ENCODE results near the gene SUPT3H. TPM values are rescaled to one million over a fixed set of nuclear protein-coding genes. Genes with fewer than 3 reads are reported as not detected.

SUPT3H gene
- total and polyA plus RNA-seq, 2 donors (not counting 1 experiment from before 2014, with no cell fraction given), result 5.5 to 12.4 TPM

DNA sequence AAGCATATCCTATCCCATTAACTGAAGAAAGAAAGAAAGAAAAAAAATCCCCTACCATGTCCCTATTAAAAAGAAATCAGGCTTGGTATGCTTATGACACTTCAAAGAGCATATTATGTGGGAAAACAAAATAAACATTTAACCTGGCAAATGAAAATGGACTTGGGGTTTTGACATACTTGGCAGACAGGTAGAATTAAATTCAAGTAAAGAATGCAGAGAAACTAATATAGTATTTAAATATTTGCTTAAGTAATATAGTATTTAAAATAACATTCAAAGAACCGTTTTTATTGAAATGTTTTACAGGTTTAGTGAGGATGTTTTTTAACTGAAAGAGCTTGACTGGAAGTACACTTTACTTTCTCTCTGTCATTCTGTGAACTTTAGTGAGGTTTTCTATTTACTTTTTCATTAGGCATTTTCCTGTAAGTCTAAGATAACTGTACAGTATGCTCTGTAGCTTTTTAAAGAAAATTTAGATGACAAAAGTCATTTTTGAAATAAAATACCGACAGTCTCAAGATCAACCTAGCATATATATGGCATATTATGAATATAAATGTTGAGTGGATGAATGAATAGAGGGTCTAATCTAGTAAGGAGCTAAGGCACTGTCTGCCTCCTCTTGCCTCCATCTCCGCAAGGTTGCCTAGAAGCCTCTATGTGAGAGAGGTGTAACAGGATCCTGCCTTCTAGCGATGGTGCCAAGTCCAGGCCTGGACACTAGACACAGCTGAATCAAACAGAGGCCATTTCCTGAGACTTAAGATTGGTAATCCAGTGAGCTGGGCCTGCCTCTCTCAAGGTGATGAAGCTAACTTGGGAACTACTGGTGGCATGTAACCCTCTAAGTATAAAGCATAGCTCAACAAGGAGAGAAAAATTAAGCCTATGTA lies 394.0 kb downstream of the SUPT3H start:
- H3K4me2 ChIP-seq (replicated peaks; ENCODE audit: low read depth, low read length, poor library complexity, severe bottlenecking), result no peak overlapping the region
- Mint-ChIP-seq H3K27me3 (no peaks in the 10 kb centered on the region), H3K4me3 (no peak overlapping the region), H3K9me3 (ENCODE audit: insufficient read depth) (no peaks in the 10 kb centered on the region), H3K4me1 (no peaks in the 10 kb centered on the region), H3K27ac (no peak overlapping the region)
- ATAC-seq (ENCODE audit: low read depth) (no peak), DNase-seq (no peak)
- WGBS (ENCODE audit: insufficient coverage), result 100% methylated on average over 2 of the region's 4 CpGs
- no peaks in the 10 kb centered on the region for H3K27me3 ChIP-seq (replicated peaks in 1 of 4; ENCODE audit: control extremely low read depth in 1 of 4, control insufficient read depth in 3 of 4, insufficient read depth in 4 of 4, low read length in 3 of 4)
- TF ChIP-seq EZH2 (IDR thresholded peaks at IDR 0.05; ENCODE audit: borderline replicate concordance, insufficient read depth, low read depth, low read length, poor library complexity, severe bottlenecking), result no peak
- TF ChIP-seq CTCF (IDR thresholded peaks at IDR 0.05), result no peak
- H3K9me3 ChIP-seq (ENCODE audit: control extremely low read depth in 1 of 3, control insufficient read depth in 2 of 3, insufficient read depth in 1 of 3, low read length in 2 of 3), result no peaks in the 10 kb centered on the region
- no peaks in the 10 kb centered on the region for H3K79me2 ChIP-seq (ENCODE audit: control insufficient read depth, insufficient read depth, low read length)
- intact Hi-C loops (cut with micrococcal nuclease), result no loop called here
- H3K9ac ChIP-seq (ENCODE audit: low read length), result no peak overlapping the region
- no peaks in the 10 kb centered on the region for H3K36me3 ChIP-seq (replicated peaks in 1 of 2; ENCODE audit: control extremely low read depth in 1 of 2, control insufficient read depth in 1 of 2, extremely low read depth in 1 of 2, insufficient read depth in 2 of 2, low read length in 1 of 2)
- H4K20me1 ChIP-seq (ENCODE audit: control insufficient read depth, insufficient read depth, low read length, poor library complexity, severe bottlenecking), result no peaks in the 10 kb centered on the region
- no peak overlapping the region for H2AFZ ChIP-seq (ENCODE audit: insufficient read depth, low read depth, low read length, poor library complexity, severe bottlenecking)
- no peaks in the 10 kb centered on the region for H3K4me1 ChIP-seq (ENCODE audit: control insufficient read depth in 2 of 2, insufficient read depth in 2 of 2, low read length in 2 of 2)
- ChIA-PET CTCF (no interaction called here), POLR2A (no interaction called here)
- no peak overlapping the region for H3K4me3 ChIP-seq (ENCODE audit: control extremely low read depth in 1 of 5, extremely low read depth in 1 of 5, insufficient read depth in 1 of 5, low read depth in 2 of 5, low read length in 4 of 5)
- no peak overlapping the region for H3K27ac ChIP-seq (ENCODE audit: low read length in 2 of 2)

DNA sequence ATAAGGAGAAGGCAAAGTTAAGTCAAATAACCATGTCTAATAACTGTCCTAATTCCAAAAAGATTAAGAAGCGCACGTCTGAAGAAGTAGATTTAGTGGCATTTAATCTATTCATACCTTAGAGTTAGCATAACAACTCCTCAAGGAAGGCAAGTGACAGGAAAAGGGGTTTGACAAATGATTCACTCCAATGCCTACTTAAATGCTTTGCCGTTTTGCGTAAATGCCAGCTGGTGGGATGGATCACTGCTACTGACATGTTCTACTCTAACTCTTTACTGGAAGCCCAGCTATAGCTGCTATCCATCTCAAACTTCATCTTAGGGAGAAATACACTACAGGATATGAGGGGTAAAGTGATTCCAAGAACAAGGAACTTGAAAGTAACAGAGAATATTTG lies 396.9 kb downstream of the SUPT3H start:
- no peak overlapping the region for H3K4me3 Mint-ChIP-seq
- Histone ChIP-seq H4K20me1 (ENCODE audit: control insufficient read depth, insufficient read depth, low read length, poor library complexity, severe bottlenecking) (no peaks in the 10 kb centered on the region), H3K27me3 (replicated peaks in 1 of 4; ENCODE audit: control extremely low read depth in 1 of 4, control insufficient read depth in 3 of 4, insufficient read depth in 4 of 4, low read length in 3 of 4) (no peaks in the 10 kb centered on the region), H3K79me2 (ENCODE audit: control insufficient read depth, insufficient read depth, low read length) (no peaks in the 10 kb centered on the region), H3K4me3 (ENCODE audit: control extremely low read depth in 1 of 5, extremely low read depth in 1 of 5, insufficient read depth in 1 of 5, low read depth in 2 of 5, low read length in 4 of 5) (no peak overlapping the region), H3K36me3 (replicated peaks in 1 of 2; ENCODE audit: control extremely low read depth in 1 of 2, control insufficient read depth in 1 of 2, extremely low read depth in 1 of 2, insufficient read depth in 2 of 2, low read length in 1 of 2) (no peaks in the 10 kb centered on the region), H3K9me3 (ENCODE audit: control extremely low read depth in 1 of 3, control insufficient read depth in 2 of 3, insufficient read depth in 1 of 3, low read length in 2 of 3) (no peaks in the 10 kb centered on the region), H3K27ac (ENCODE audit: low read length in 2 of 2) (no peak overlapping the region), H3K4me2 (replicated peaks; ENCODE audit: low read depth, low read length, poor library complexity, severe bottlenecking) (no peak overlapping the region), H2AFZ (ENCODE audit: insufficient read depth, low read depth, low read length, poor library complexity, severe bottlenecking) (no peak overlapping the region), H3K4me1 (ENCODE audit: control insufficient read depth in 2 of 2, insufficient read depth in 2 of 2, low read length in 2 of 2) (peaks cover 0 to 3% of the 10 kb centered on the region in 2 donors), H3K9ac (ENCODE audit: low read length) (no peak overlapping the region)
- no peaks in the 10 kb centered on the region for H3K9me3 Mint-ChIP-seq (ENCODE audit: insufficient read depth)
- intact Hi-C loops (cut with micrococcal nuclease), result no loop called here
- DNase-seq (no peak), ATAC-seq (ENCODE audit: low read depth) (no peak)
- WGBS (ENCODE audit: insufficient coverage), result 80% methylated on average over 1 of the region's 4 CpGs
- no peak overlapping the region for H3K27ac Mint-ChIP-seq
- TF ChIP-seq CTCF (IDR thresholded peaks at IDR 0.05) (no peak), EZH2 (IDR thresholded peaks at IDR 0.05; ENCODE audit: borderline replicate concordance, insufficient read depth, low read depth, low read length, poor library complexity, severe bottlenecking) (no peak)
- CTCF ChIA-PET, result no interaction called here
- peaks cover 3% of the 10 kb centered on the region for H3K4me1 Mint-ChIP-seq
- POLR2A ChIA-PET, result no interaction called here
- no peaks in the 10 kb centered on the region for H3K27me3 Mint-ChIP-seq

All from B cell (primary cell).